ENCODE data around the gene USP3.

Gene USP3

DNA sequence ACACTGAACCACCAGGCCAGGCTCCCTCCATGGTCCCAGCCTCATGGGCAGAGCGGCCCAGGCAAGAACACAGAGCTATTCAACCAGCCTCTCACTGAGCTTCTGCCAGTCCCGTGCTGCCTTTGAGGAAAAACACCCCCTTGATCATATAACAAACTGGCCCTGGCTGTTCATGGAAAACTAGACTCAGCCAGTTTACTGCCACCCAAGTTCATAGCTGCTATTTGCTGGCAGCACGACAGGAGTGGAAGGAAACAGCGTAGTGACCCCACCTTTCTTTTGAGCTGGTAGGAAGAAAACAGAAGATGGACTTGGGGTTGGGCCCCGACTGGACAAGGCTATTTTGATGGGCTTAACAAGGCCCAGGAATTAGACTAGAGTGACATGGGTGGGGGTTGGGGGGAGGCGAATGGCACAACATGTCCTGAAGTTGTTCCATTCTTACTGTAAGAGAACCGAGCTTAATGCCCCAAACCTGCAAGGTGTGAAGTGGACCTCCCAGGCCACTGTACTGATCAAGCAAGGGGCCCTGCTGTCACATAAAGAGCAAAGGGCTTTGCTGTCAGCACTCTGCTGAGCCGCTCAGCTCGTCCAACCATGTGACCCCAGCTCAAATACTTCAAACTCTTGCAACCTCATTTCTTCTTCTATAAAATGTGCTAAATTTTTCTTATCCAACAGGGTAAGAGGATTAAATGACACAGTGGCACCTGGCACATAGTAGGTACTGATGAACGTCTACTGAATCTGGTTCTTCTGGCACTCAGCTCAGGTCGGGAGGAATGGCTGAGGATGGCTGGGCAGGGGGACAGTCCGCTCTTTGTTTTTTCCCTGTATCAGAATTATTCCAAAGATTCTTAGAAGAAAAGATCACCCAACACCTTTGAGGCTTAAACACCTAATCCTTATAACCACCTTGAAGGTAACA lies 94.3 kb downstream of the USP3 start:
- peaks cover 11% of the 10 kb centered on the region for H3K36me3 Mint-ChIP-seq (ENCODE audit: low read depth)
- H3K27ac Mint-ChIP-seq = peak overlapping the region; percentile 1
- peaks cover 33% of the 10 kb centered on the region for H3K4me1 Mint-ChIP-seq (ENCODE audit: low read depth)

DNA sequence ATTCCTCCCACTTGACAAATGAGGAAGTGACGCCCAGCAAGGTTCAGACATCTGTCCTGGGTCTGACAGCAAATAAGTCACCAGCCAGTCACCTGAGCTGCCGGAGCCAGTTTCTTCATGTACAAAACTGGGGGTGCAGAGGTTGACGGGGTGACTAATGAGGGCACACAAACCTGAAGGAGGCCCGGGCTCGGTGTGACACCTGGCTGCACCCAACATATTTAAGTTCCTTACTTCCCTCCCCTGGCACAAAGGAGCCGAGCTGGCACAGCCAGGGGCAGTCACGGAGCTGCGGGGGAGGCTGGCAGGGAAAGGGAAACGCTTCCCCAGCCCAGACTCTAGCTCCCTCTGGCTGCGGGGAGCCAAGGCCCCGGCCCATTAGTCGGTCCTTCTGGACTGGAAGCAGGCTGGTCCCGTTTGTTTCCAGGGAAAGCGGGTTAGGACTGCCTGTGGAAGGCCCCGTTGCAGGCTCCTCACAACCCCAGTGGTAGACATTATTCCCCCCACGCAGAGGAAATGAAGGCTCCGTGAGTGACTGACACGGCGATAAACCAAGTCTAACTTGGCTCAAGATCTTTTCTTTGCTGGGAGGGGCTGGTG lies 95.1 kb downstream of the USP3 start:
- Mint-ChIP-seq H3K36me3 (ENCODE audit: low read depth) (peaks cover 5% of the 10 kb centered on the region), H3K4me1 (ENCODE audit: low read depth) (peaks cover 25% of the 10 kb centered on the region), H3K4me3 (peak overlapping the region; percentile 79), H3K27me3 (ENCODE audit: low read depth) (no peaks in the 10 kb centered on the region), H3K27ac (peak overlapping the region; percentile 68), H3K9me3 (no peaks in the 10 kb centered on the region)

More for the DNA sequence above, 94.3 kb downstream of the USP3 start:
- no peaks in the 10 kb centered on the region for H3K9me3 Mint-ChIP-seq
- H3K27me3 Mint-ChIP-seq (ENCODE audit: low read depth) = no peaks in the 10 kb centered on the region
- no peak overlapping the region for H3K4me3 Mint-ChIP-seq

DNA sequence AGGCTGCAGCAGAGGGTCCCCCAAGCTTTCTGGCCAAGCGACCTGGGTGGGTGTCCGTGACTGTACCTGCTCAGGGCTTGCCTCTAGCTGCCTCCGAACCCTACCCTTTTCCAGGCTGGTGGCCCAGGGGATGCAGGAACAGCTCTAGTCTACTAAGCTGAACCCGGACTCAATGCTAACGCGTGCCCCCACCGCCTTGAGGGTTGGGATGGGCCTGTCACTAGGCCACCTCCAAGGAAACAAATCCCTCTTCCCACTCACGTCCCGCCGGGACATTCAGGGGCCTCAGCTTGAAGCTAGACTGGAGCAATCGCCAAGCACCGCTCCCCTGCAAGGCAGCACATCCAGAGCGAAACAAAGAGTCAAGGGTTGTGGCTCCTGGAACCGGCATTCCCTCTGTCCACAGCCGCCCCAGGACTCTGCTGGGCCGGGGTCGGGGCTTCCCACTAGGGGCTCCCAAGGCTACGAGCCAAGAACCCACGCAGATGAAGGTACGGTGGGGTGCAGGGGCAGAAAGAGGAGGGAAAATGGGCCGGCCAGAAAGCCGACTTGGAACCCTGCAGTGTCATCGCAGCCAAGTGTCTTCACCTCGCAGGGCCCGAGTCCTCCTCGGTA lies 95.7 kb downstream of the USP3 start:
- Mint-ChIP-seq H3K27ac (peak overlapping the region; percentile 68), H3K4me3 (peak overlapping the region; percentile 79), H3K9me3 (no peaks in the 10 kb centered on the region), H3K4me1 (ENCODE audit: low read depth) (peaks cover 20% of the 10 kb centered on the region), H3K36me3 (ENCODE audit: low read depth) (peaks cover 2% of the 10 kb centered on the region), H3K27me3 (ENCODE audit: low read depth) (no peaks in the 10 kb centered on the region)

DNA sequence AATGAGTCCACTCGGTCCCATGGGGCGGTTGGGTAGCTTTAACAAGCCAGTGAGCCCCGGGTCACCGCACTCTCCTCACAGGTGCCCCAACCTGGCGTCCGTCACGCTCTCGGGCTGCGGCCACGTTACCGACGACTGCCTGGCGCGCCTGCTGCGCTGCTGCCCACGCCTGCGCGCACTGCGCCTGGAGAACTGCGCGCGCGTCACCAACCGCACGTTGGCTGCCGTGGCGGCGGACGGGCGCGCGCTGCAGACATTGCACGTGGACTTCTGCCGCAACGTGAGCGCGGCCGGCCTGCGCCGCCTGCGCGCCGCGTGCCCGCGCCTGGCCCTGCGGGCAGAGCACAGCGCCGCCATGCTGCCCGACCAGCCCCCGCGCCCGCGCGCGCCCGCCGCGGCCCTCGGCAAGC lies 96.2 kb downstream of the USP3 start:
- no peaks in the 10 kb centered on the region for H3K9me3 Mint-ChIP-seq
- peak overlapping the region; percentile 89 for H3K4me3 Mint-ChIP-seq
- H3K36me3 Mint-ChIP-seq (ENCODE audit: low read depth) = peaks cover 3% of the 10 kb centered on the region
- peaks cover 23% of the 10 kb centered on the region for H3K4me1 Mint-ChIP-seq (ENCODE audit: low read depth)
- peak overlapping the region; percentile 84 for H3K27ac Mint-ChIP-seq
- H3K27me3 Mint-ChIP-seq (ENCODE audit: low read depth) = no peaks in the 10 kb centered on the region

DNA sequence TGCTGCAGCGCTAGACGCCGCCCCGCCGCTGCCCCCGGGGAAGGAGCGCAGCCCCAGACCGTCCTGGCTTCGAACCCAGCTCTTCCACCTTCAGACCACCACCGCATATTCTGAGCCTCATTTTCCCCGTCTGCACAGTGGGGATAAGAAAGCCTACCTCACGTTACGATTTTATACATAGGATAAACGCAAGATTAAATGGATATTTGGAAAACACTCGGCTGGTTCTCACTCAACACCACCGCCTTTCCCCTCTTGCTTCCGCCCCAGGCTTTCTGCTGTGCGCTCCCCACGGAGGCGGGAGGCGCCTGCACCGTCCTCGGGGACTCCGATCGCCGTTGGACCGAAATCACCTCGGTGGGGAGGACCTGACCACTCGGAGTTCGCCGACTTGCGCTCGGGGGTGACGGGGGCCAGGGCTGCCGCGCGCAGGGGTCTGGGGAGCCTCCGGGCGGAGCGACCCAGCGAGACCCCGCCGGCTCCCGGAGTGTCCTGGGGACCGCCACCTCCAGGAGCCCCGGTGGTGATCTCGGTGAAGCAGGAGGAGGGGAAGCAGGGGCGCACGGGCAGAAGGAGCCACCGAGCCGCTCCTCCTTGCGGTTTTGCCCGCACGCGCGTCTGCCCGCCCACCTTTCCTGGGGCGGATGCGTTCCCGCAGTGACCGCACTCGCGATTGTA lies 96.8 kb downstream of the USP3 start:
- H3K4me1 Mint-ChIP-seq (ENCODE audit: low read depth) = peaks cover 23% of the 10 kb centered on the region
- H3K36me3 Mint-ChIP-seq (ENCODE audit: low read depth) = peaks cover 7% of the 10 kb centered on the region
- no peaks in the 10 kb centered on the region for H3K27me3 Mint-ChIP-seq (ENCODE audit: low read depth)
- peak overlapping the region; percentile 84 for H3K27ac Mint-ChIP-seq
- H3K9me3 Mint-ChIP-seq = no peaks in the 10 kb centered on the region
- H3K4me3 Mint-ChIP-seq = peak overlapping the region; percentile 89

DNA sequence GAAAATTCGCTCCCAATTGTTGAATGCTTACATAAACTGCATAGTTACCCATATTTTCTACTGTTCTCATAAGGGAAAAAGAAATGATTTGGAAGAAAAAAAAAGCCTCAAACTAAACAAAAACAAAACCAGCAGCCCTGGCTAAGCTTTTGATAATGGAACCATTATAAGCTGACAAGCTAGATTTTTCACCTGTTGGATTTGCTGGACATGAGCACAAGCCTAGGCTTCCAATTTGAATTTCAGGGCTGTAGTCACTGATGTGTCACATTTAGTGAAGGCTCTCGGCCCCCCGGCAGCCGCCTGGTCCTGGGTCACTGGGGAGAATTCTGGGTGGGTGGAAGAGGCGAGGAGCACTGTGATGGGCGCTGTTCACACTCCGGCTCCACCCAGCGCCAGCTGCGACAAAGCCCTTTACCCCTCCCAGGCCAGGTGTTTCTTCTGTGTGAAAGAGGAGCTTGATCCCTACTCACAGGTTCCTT lies 97.4 kb downstream of the USP3 start:
- Mint-ChIP-seq H3K27me3 (ENCODE audit: low read depth) (no peaks in the 10 kb centered on the region), H3K36me3 (ENCODE audit: low read depth) (peaks cover 7% of the 10 kb centered on the region), H3K27ac (peak overlapping the region; percentile 69), H3K9me3 (no peaks in the 10 kb centered on the region), H3K4me3 (peak overlapping the region; percentile 89), H3K4me1 (ENCODE audit: low read depth) (peaks cover 27% of the 10 kb centered on the region)

DNA sequence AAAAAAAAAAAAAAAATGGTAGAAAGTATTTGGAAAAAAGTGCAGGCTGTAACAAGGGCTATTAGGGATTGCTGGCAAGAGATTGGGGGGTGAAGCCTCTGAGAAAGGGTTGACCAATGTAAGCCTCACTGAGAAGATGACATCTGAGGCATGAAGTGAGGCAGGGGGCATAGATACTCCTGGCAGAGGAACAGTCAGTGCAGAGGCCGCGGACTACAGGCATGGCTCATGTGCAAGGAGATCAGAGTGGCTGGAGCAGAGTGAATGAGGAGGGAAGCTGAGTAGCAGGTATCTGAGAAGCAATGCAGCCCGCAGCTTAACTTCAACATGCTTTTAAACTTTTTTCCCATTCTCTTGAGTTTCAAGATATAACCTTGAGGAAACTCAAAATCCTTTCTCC lies 98.2 kb downstream of the USP3 start:
- peaks cover 29% of the 10 kb centered on the region for H3K4me1 Mint-ChIP-seq (ENCODE audit: low read depth)
- H3K9me3 Mint-ChIP-seq = no peaks in the 10 kb centered on the region
- H3K4me3 Mint-ChIP-seq = peak overlapping the region; percentile 66
- peak overlapping the region; percentile 26 for H3K27ac Mint-ChIP-seq
- peaks cover 7% of the 10 kb centered on the region for H3K36me3 Mint-ChIP-seq (ENCODE audit: low read depth)
- H3K27me3 Mint-ChIP-seq (ENCODE audit: low read depth) = no peaks in the 10 kb centered on the region

DNA sequence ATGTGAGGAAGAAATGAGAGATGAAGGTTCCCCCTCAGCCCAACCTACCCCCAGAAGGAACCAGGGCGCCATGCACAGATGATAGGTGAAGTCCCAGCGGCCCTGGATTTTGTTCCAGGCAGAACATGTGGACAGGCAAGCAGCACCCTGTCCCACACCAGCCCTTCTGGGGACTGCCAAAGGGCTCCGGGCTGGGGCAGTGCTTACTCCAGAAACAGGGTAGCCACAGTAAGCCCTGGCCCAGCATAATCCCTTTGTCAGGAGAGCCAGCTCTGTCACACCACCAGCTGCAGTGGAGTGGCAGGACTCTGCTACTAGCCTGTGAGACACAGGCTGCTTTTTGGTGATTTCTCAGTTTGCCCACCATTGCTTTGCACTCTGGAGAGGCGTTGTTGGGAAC lies 99.1 kb downstream of the USP3 start:
- Mint-ChIP-seq H3K27ac (no peak overlapping the region), H3K4me3 (no peak overlapping the region), H3K4me1 (ENCODE audit: low read depth) (peaks cover 29% of the 10 kb centered on the region), H3K36me3 (ENCODE audit: low read depth) (peaks cover 12% of the 10 kb centered on the region), H3K27me3 (ENCODE audit: low read depth) (no peaks in the 10 kb centered on the region), H3K9me3 (no peaks in the 10 kb centered on the region)

DNA sequence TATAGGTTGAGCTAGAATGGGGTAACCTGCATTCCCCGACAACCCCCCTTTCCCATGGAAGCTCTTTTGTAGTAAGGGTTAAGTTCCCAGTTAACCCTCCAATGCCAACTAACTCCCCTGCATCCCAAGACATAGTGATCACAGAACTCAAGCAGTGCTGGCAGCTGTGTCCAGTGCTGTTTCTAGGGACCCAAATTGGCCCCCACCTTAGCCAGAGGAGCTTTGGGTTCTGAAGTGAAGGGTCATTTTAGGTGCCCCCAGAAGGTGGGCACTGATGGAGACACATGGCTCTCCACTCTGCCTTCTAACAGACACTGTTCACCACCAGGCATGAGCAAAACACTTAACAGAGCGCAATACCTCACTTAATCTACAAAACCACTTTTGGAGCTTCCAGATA lies 99.9 kb downstream of the USP3 start:
- H3K4me1 Mint-ChIP-seq (ENCODE audit: low read depth) = peaks cover 33% of the 10 kb centered on the region
- H3K27me3 Mint-ChIP-seq (ENCODE audit: low read depth) = no peaks in the 10 kb centered on the region
- no peaks in the 10 kb centered on the region for H3K9me3 Mint-ChIP-seq
- H3K4me3 Mint-ChIP-seq = no peak overlapping the region
- H3K27ac Mint-ChIP-seq = no peak overlapping the region
- H3K36me3 Mint-ChIP-seq (ENCODE audit: low read depth) = peaks cover 17% of the 10 kb centered on the region

DNA sequence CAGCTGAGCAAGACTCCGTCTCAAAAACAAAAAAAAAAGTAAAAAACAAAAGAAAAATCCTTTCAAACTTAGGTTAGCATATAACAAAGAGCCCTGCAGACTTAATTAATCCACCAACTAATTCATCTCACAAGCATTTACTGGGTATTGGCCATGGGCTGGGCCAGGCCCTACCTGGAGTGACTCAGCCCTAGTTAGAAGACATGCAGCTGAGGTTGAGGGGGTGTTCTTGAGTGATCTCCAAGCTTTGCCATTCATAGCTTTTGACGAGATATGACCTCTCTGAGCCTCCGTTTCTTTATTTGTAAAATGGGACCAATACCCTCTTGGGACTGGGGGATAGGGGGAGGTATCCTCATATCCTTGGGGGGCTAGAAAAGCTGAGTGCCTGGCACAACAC lies 100.6 kb downstream of the USP3 start:
- no peak overlapping the region for H3K4me3 Mint-ChIP-seq
- no peak overlapping the region for H3K27ac Mint-ChIP-seq
- peaks cover 18% of the 10 kb centered on the region for H3K36me3 Mint-ChIP-seq (ENCODE audit: low read depth)
- H3K4me1 Mint-ChIP-seq (ENCODE audit: low read depth) = peaks cover 36% of the 10 kb centered on the region
- no peaks in the 10 kb centered on the region for H3K9me3 Mint-ChIP-seq
- no peaks in the 10 kb centered on the region for H3K27me3 Mint-ChIP-seq (ENCODE audit: low read depth)

DNA sequence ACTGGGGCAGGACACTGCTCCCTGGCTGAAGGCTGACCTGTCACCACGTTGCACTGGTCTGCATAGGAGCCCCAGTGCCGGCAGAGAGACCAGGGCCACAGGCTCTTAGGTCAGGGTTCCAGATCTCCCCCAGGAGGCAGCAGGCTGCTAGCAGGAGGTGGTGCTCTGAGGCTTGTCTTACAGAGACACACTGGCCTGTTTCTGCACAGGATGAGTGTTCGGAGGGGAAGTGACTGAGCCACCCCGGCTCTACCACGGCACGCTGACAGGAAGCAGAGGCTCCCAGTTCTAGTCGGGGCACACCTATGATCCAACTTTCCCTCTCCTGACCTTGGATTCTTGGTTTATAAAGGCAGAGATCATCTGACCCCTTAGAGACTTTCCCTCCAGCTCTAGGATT lies 101.4 kb downstream of the USP3 start:
- peaks cover 22% of the 10 kb centered on the region for H3K36me3 Mint-ChIP-seq (ENCODE audit: low read depth)
- H3K9me3 Mint-ChIP-seq = no peaks in the 10 kb centered on the region
- H3K4me1 Mint-ChIP-seq (ENCODE audit: low read depth) = peaks cover 44% of the 10 kb centered on the region

DNA sequence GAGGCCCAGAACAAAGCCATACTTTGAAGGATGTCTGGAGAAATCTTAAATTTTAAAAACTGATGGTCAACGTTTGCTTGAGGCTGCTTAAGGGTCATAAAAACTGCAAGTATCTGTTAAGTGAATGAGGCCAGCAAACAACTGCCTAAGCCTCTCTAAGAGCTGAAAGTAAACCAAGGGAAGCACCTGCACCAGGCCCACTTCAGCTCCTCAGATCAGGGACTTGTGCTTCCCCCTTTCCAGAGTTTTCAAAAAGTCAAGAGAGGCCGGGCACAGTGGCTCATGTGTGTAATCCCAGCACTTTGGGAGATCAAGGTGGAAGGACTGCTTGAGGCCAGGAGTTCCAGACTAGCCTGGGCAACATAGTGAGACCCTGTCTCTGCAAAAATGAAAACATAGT lies 101.9 kb downstream of the USP3 start:
- H3K27ac Mint-ChIP-seq = peak overlapping the region; percentile 89
- peaks cover 46% of the 10 kb centered on the region for H3K4me1 Mint-ChIP-seq (ENCODE audit: low read depth)
- peaks cover 25% of the 10 kb centered on the region for H3K36me3 Mint-ChIP-seq (ENCODE audit: low read depth)
- H3K27me3 Mint-ChIP-seq (ENCODE audit: low read depth) = no peaks in the 10 kb centered on the region
- no peaks in the 10 kb centered on the region for H3K9me3 Mint-ChIP-seq
- H3K4me3 Mint-ChIP-seq = peak overlapping the region; percentile 43

More for the DNA sequence above, 101.4 kb downstream of the USP3 start:
- H3K4me3 Mint-ChIP-seq = peak overlapping the region; percentile 43
- no peaks in the 10 kb centered on the region for H3K27me3 Mint-ChIP-seq (ENCODE audit: low read depth)
- H3K27ac Mint-ChIP-seq = peak overlapping the region; percentile 89

DNA sequence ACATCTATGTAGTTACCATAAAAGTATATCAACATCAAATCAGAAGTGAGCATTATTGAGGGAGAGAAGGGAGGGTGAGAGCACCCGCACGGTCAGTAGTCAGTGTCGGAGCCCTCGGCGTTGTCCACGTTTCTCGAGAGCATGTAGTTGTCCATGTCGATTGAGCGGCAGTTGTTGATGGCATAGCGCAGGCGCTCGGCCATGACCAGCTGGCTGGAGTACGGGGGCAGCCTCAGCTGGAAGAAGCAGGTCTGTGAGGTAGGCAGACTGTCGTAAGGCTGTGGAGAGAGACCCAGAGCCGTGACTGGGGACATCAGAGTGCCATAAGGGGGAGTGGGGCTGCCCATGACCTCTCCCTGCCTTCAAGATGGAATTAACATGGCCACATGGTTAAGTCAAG lies 104.6 kb downstream of the USP3 start:
- H3K27me3 Mint-ChIP-seq (ENCODE audit: low read depth) = no peaks in the 10 kb centered on the region
- peaks cover 35% of the 10 kb centered on the region for H3K36me3 Mint-ChIP-seq (ENCODE audit: low read depth)
- H3K4me1 Mint-ChIP-seq (ENCODE audit: low read depth) = peaks cover 38% of the 10 kb centered on the region
- no peak overlapping the region for H3K27ac Mint-ChIP-seq
- no peaks in the 10 kb centered on the region for H3K9me3 Mint-ChIP-seq
- H3K4me3 Mint-ChIP-seq = no peak overlapping the region

DNA sequence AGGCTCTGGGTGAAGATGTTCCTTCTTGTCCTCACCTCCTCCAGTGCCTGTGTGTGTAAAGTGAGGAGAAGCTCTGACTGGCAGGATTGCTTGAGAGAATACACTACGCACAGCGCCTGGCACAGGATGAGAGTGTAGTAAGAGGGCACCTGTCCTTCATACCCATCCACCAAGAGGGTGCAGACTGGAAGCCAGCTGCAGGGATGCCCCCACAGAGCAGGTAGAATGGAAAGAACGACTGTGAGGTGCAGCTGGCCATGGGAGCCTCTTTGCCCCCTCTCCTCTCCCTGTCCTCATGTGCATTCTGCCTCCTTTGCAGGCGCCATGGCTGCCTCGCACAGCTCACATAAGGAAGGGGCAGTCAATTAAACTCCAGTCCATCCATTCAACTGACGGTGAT lies 105.1 kb downstream of the USP3 start:
- no peak overlapping the region for H3K4me3 Mint-ChIP-seq
- peaks cover 38% of the 10 kb centered on the region for H3K4me1 Mint-ChIP-seq (ENCODE audit: low read depth)
- no peak overlapping the region for H3K27ac Mint-ChIP-seq
- H3K27me3 Mint-ChIP-seq (ENCODE audit: low read depth) = no peaks in the 10 kb centered on the region
- H3K9me3 Mint-ChIP-seq = no peaks in the 10 kb centered on the region
- peaks cover 39% of the 10 kb centered on the region for H3K36me3 Mint-ChIP-seq (ENCODE audit: low read depth)

All from T-helper 1 cell treated with Interleukin-12 subunit alpha and Interleukin-12 subunit beta and Interleukin-4 antibody, amounts not matched to agents 30 μg/mL and 1 μg/mL, for 36 hours (primary cell).